Measurements from ENCODE around the gene SAP30. TPM values are rescaled to one million over a fixed set of nuclear protein-coding genes. Genes with fewer than 3 reads are reported as not detected.
A peak's percentile ranks its signal among the peaks of the same experiment; 100 is the strongest.

The SAP30 gene
- total and polyA plus RNA-seq, 9 of the 15 experiments (the other 6 are each of a cell fraction or from before 2014, with no cell fraction given) = 5.9 to 51.1 (median 32.6) TPM

- TF ChIP-seq NKRF (IDR thresholded peaks at IDR 0.05; ENCODE audit: borderline replicate concordance) (no peak), ZFX (CRISPR knock-in tag; IDR thresholded peaks at IDR 0.05) (no peak; the same call in 1 of the 2 replicates), MYBL2 (IDR thresholded peaks at IDR 0.05; ENCODE audit: low read depth) (no peak), MYBL2 (CRISPR knock-in tag; IDR thresholded peaks at IDR 0.05; ENCODE audit: borderline replicate concordance) (no peak), E2F8 (IDR thresholded peaks at IDR 0.05; ENCODE audit: low read depth, partially characterized antibody) (no peak), ZNF121 (CRISPR knock-in tag; conservative IDR thresholded peaks at IDR 0.05) (no peak), TAF15 (IDR thresholded peaks at IDR 0.05; ENCODE audit: low read depth, low read length) (no peak), ZNF232 (CRISPR knock-in tag; IDR thresholded peaks at IDR 0.05) (no peak), ZNF41 (CRISPR knock-in tag; conservative IDR thresholded peaks at IDR 0.05) (no peak), MYNN (IDR thresholded peaks at IDR 0.05) (no peak), MYNN (CRISPR knock-in tag; IDR thresholded peaks at IDR 0.05) (no peak), MED1 (CRISPR knock-in tag; IDR thresholded peaks at IDR 0.05; ENCODE audit: borderline replicate concordance) (no peak), YY1 (IDR thresholded peaks at IDR 0.05; ENCODE audit: borderline replicate concordance in 1 of 3, control insufficient read depth in 1 of 3, extremely low read depth in 1 of 3, insufficient read depth in 3 of 3, insufficient read length in 1 of 3, insufficient replicate concordance in 2 of 3, low read depth in 1 of 3, low read length in 2 of 3) (peak in 1 of 3 experiments; percentile 24), HMG20A (CRISPR knock-in tag; conservative IDR thresholded peaks at IDR 0.05) (no peak), GABPB2 (CRISPR knock-in tag; conservative IDR thresholded peaks at IDR 0.05) (no peak), RBFOX2 (IDR thresholded peaks at IDR 0.05; ENCODE audit: low read depth, low read length) (no peak), RB1 (IDR thresholded peaks at IDR 0.05; ENCODE audit: low read depth) (no peak), PTTG1 (tag; IDR thresholded peaks at IDR 0.05; ENCODE audit: low read depth) (no peak), CHAMP1 (IDR thresholded peaks at IDR 0.05) (no peak), RAD21 (CRISPR knock-in tag; conservative IDR thresholded peaks at IDR 0.05 in 1 of 2, IDR thresholded peaks at IDR 0.05 in 1 of 2) (no peak), BCOR (IDR thresholded peaks at IDR 0.05) (no peak)
Measured at GRCh38 chr4:173371292-173372192, 788 bp downstream of the SAP30 start (continued).
